H1 (cell line): Measurements from ENCODE around the gene PTGIS. TPM values are rescaled to one million over a fixed set of nuclear protein-coding genes. Genes with fewer than 3 reads are reported as not detected.

ENCODE experiments used
- BACH1 ChIP-seq: IDR thresholded peaks from 2 replicates; pipeline ENCODE4 v1.6.1; 2012; ENCODE audit warnings: low read length, improper control_type of control experiment
- SAP30 ChIP-seq: fragments of 300-600 bp; sonication (generic); IDR thresholded peaks from 2 replicates; pipeline ENCODE4 v1.7.1; 2012; ENCODE audit warnings: low read length, moderate library complexity, mild to moderate bottlenecking, inconsistent platforms; ENCODE audit not compliant: insufficient read depth, insufficient replicate concordance
- polyA plus RNA-seq, 7 experiments: library from polyadenylated mRNA; depleted of rRNA in 3 of 7; stranded (reverse) in 5 of 7; unstranded in 2 of 7; fragments of >200 nt in 5 of 7; fragments of 200-250 nt in 2 of 7; gene quantifications; 1 replicate in 5 of 7; 2 replicates in 1 of 7; 4 replicates in 1 of 7; pipeline versions ENCODE4 v1.2.1 to v1.2.3, GENCODE V29; 2011 to 2013; ENCODE audit warnings: missing spikeins in 2 of 7, mixed read lengths in 2 of 7
- total RNA-seq: library from RNA; stranded (reverse); fragmentation: NEBNext Ultra II Directional; extraction: Animal tissue kit (Norgen Biotek cat#: 25700); gene quantifications from 2 replicates; pipeline ENCODE4 v1.2.1, GENCODE V29; 2021
- TF ChIP-seq, protein P1 (sequence below): fragments of 300-600 bp; sonication (generic); IDR thresholded peaks from 2 replicates; pipeline ENCODE4 v1.7.1; 2012; ENCODE audit warnings: low read length, moderate library complexity, mild to moderate bottlenecking, inconsistent platforms; ENCODE audit not compliant: insufficient replicate concordance

PTGIS gene
- total and polyA plus RNA-seq, 2 of the 8 experiments (the other 6 are each of a cell fraction or from before 2014, with no cell fraction given), result 29.9 to 35.5 TPM

DNA sequence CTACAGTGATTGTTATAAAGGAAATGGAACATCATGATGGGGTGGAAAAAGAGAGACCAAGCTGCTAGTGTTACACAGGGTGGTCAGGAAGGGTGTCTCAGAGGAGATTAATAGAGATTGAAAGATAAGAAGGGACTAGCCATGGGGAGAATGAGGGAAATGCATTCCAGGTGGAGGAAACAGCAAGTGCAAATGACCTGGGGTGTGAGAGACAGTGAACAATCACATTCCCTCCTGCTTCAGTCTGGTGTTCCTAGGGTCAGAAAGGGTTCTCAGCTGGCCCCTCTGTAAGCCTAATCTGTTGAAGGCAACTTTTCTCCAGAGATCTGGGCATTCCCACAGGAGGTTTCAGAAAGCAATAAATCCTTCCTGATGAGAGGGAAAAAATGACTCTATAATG is 81.9 kb downstream of the PTGIS start (continued):
- TF ChIP-seq, protein P1, sequence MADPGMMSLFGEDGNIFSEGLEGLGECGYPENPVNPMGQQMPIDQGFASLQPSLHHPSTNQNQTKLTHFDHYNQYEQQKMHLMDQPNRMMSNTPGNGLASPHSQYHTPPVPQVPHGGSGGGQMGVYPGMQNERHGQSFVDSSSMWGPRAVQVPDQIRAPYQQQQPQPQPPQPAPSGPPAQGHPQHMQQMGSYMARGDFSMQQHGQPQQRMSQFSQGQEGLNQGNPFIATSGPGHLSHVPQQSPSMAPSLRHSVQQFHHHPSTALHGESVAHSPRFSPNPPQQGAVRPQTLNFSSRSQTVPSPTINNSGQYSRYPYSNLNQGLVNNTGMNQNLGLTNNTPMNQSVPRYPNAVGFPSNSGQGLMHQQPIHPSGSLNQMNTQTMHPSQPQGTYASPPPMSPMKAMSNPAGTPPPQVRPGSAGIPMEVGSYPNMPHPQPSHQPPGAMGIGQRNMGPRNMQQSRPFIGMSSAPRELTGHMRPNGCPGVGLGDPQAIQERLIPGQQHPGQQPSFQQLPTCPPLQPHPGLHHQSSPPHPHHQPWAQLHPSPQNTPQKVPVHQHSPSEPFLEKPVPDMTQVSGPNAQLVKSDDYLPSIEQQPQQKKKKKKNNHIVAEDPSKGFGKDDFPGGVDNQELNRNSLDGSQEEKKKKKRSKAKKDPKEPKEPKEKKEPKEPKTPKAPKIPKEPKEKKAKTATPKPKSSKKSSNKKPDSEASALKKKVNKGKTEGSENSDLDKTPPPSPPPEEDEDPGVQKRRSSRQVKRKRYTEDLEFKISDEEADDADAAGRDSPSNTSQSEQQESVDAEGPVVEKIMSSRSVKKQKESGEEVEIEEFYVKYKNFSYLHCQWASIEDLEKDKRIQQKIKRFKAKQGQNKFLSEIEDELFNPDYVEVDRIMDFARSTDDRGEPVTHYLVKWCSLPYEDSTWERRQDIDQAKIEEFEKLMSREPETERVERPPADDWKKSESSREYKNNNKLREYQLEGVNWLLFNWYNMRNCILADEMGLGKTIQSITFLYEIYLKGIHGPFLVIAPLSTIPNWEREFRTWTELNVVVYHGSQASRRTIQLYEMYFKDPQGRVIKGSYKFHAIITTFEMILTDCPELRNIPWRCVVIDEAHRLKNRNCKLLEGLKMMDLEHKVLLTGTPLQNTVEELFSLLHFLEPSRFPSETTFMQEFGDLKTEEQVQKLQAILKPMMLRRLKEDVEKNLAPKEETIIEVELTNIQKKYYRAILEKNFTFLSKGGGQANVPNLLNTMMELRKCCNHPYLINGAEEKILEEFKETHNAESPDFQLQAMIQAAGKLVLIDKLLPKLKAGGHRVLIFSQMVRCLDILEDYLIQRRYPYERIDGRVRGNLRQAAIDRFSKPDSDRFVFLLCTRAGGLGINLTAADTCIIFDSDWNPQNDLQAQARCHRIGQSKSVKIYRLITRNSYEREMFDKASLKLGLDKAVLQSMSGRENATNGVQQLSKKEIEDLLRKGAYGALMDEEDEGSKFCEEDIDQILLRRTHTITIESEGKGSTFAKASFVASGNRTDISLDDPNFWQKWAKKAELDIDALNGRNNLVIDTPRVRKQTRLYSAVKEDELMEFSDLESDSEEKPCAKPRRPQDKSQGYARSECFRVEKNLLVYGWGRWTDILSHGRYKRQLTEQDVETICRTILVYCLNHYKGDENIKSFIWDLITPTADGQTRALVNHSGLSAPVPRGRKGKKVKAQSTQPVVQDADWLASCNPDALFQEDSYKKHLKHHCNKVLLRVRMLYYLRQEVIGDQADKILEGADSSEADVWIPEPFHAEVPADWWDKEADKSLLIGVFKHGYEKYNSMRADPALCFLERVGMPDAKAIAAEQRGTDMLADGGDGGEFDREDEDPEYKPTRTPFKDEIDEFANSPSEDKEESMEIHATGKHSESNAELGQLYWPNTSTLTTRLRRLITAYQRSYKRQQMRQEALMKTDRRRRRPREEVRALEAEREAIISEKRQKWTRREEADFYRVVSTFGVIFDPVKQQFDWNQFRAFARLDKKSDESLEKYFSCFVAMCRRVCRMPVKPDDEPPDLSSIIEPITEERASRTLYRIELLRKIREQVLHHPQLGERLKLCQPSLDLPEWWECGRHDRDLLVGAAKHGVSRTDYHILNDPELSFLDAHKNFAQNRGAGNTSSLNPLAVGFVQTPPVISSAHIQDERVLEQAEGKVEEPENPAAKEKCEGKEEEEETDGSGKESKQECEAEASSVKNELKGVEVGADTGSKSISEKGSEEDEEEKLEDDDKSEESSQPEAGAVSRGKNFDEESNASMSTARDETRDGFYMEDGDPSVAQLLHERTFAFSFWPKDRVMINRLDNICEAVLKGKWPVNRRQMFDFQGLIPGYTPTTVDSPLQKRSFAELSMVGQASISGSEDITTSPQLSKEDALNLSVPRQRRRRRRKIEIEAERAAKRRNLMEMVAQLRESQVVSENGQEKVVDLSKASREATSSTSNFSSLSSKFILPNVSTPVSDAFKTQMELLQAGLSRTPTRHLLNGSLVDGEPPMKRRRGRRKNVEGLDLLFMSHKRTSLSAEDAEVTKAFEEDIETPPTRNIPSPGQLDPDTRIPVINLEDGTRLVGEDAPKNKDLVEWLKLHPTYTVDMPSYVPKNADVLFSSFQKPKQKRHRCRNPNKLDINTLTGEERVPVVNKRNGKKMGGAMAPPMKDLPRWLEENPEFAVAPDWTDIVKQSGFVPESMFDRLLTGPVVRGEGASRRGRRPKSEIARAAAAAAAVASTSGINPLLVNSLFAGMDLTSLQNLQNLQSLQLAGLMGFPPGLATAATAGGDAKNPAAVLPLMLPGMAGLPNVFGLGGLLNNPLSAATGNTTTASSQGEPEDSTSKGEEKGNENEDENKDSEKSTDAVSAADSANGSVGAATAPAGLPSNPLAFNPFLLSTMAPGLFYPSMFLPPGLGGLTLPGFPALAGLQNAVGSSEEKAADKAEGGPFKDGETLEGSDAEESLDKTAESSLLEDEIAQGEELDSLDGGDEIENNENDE, result no peak
- TF ChIP-seq BACH1 (no peak), SAP30 (no peak)
